Measurements from ENCODE around the gene TEAD1. TPM values are rescaled to one million over a fixed set of nuclear protein-coding genes. Genes with fewer than 3 reads are reported as not detected.
A peak's percentile ranks its signal among the peaks of the same experiment; 100 is the strongest.

Gene TEAD1
- total and polyA plus RNA-seq, 2 experiments from 2014 or later, result 24.5 to 103 TPM

DNA sequence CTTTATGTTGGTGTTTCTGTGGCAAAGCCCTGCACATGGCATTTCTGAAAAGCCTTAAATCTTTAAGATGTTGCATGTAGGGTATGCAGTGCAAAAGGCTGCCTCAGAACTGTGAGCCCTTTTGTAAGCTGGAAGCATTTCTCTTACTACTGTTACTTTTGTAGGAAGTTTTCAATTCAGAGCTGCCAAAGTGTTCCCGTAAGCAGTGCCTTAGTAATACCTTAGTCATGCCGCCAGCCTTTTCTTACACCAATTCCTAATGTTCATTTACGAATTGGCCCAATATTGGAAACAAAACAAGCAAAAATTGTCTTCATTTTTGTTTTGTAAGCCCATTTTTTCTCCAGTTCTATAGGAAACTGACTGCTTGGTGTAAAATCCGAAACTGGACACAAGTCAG lies 267.4 kb downstream of the TEAD1 start:
- Histone ChIP-seq H3K9me2 (ENCODE audit: insufficient read depth) (no peaks in the 10 kb centered on the region), H3K4me1 (ENCODE audit: insufficient read depth) (no peaks in the 10 kb centered on the region), H4K20me1 (replicated peaks; ENCODE audit: insufficient read depth) (no peaks in the 10 kb centered on the region; the same call in 1 of the 2 replicates), H3K27me3 (ENCODE audit: insufficient read depth) (no peaks in the 10 kb centered on the region), H2AFZ (no peak overlapping the region), H3K4me2 (no peak overlapping the region), H3K36me3 (ENCODE audit: insufficient read depth) (peaks cover 10% of the 10 kb centered on the region), H3F3A (replicated peaks; ENCODE audit: low read depth) (no peaks in the 10 kb centered on the region), H3K4me3 (no peak overlapping the region), H3K27ac (ENCODE audit: low read depth) (no peak overlapping the region), H3K79me2 (replicated peaks; ENCODE audit: insufficient read depth) (no peaks in the 10 kb centered on the region)
- TF ChIP-seq ETS1 (IDR thresholded peaks at IDR 0.05), result no peak
- H3K27ac Mint-ChIP-seq, result no peak overlapping the region
- H3K4me1 Mint-ChIP-seq, result no peaks in the 10 kb centered on the region
- peaks cover 3% of the 10 kb centered on the region for H3K27me3 Mint-ChIP-seq (ENCODE audit: insufficient read depth, low read depth, poor library complexity)
- H3K36me3 Mint-ChIP-seq (ENCODE audit: low read depth), result peaks cover 38% of the 10 kb centered on the region
- ATAC-seq (no peak), DNase-seq (ENCODE audit: low spot score) (no peak)
- H3K4me3 Mint-ChIP-seq, result no peak overlapping the region
- H3K9me3 Mint-ChIP-seq, result peaks cover 2% of the 10 kb centered on the region; the same call in 2 of the 3 replicates

DNA sequence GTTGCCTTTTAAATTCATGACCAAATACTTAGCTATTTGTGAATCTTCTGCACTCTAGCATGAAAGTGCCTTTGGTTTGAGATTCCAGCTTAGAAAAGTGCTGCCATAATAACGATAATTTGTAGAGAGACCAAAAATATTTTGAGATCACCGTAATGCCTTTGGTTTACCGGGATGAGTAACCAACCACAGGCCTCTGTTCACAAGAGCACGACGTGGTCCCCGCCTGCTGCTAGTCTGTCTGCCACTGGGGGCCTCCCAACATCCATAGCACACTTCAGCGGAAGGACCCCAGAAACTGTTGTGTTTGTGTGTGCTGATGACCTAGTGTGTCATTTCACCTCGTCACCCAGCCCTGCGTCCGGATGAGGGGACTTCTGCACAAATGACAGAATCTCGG lies 267.9 kb downstream of the TEAD1 start:
- Mint-ChIP-seq H3K36me3 (ENCODE audit: low read depth) (peaks cover 38% of the 10 kb centered on the region), H3K4me1 (no peaks in the 10 kb centered on the region; the same call in 2 of the 3 replicates), H3K9me3 (peaks cover 3% of the 10 kb centered on the region; the same call in 2 of the 3 replicates), H3K27me3 (ENCODE audit: insufficient read depth, low read depth, poor library complexity) (peaks cover 3% of the 10 kb centered on the region), H3K27ac (peak overlapping the region; percentile 15; the same call in 1 of the 2 replicates), H3K4me3 (no peak overlapping the region)
- Histone ChIP-seq H3K4me2 (no peak overlapping the region), H3K79me2 (replicated peaks; ENCODE audit: insufficient read depth) (no peaks in the 10 kb centered on the region), H3K27me3 (ENCODE audit: insufficient read depth) (no peaks in the 10 kb centered on the region), H3K27ac (ENCODE audit: low read depth) (no peak overlapping the region), H2AFZ (no peak overlapping the region), H3K36me3 (ENCODE audit: insufficient read depth) (peaks cover 5% of the 10 kb centered on the region), H3F3A (replicated peaks; ENCODE audit: low read depth) (no peaks in the 10 kb centered on the region), H3K4me3 (no peak overlapping the region), H3K9me2 (ENCODE audit: insufficient read depth) (no peaks in the 10 kb centered on the region), H4K20me1 (replicated peaks; ENCODE audit: insufficient read depth) (no peaks in the 10 kb centered on the region; the same call in 1 of the 2 replicates), H3K4me1 (ENCODE audit: insufficient read depth) (no peaks in the 10 kb centered on the region)
- peak; percentile 35 for DNase-seq (ENCODE audit: low spot score)
- peak; percentile 72 for ATAC-seq
- TF ChIP-seq REST (IDR thresholded peaks at IDR 0.05; ENCODE audit: unreplicated experiment) (no peak), STAT1 (IDR thresholded peaks at IDR 0.05; ENCODE audit: unreplicated experiment) (no peak), CTCF (conservative IDR thresholded peaks at IDR 0.05; ENCODE audit: low read depth in 2 of 2) (peak in 1 of 2 experiments; percentile 33; a peak in 3 of 4 replicates), ETS1 (IDR thresholded peaks at IDR 0.05) (no peak)
